Right lobe of liver (tissue), 4 donors: Measurements from ENCODE around the gene MACROH2A2.

ENCODE experiments used
- CTCF ChIP-seq, 4 donors: fragments of 200-600 bp in 3 of 4; fragments of 450-650 bp in 1 of 4; IDR thresholded peaks; one replicate each; pipeline versions ENCODE4 v1.5.1 to v1.8.0; 2016 to 2022; ENCODE audit warnings: antibody characterized with exemption in 4 of 4, mild to moderate bottlenecking in 2 of 4
- POLR2A ChIP-seq: fragments of 450-650 bp; IDR thresholded peaks from one replicate; pipeline ENCODE4 v1.6.1; 2017; ENCODE audit warnings: antibody characterized with exemption, mild to moderate bottlenecking
- donor health status: DM: no; HTN: no; CAD: no.
- donor health status: DM: no; HTN: no; CAD: no.
- donor health status: DM: no; HTN: yes; CAD: no.

- TF ChIP-seq POLR2A, result no peak
- TF ChIP-seq CTCF (IDR thresholded peaks at IDR 0.05), result no peak
Measured at GRCh38 chr10:70137927-70138883, 85.6 kb downstream of the MACROH2A2 start.
